GM19099 (cell line): ENCODE results near the gene FMO1.

Experiments used
- POLR2A ChIP-seq: IDR thresholded peaks from 3 replicates; pipeline ENCODE4 v1.6.1; 2011; ENCODE audit warnings: low read depth; ENCODE audit not compliant: insufficient read length; ENCODE audit errors: extremely low read depth

FMO1 gene

GRCh38 chr1:171221665-171222591 is 26.4 kb upstream of the FMO1 start:
- no peak for TF ChIP-seq POLR2A

GRCh38 chr1:171222936-171223335 is 25.4 kb upstream of the FMO1 start:
- no peak for TF ChIP-seq POLR2A

GRCh38 chr1:171226747-171227370 is 21.4 kb upstream of the FMO1 start:
- TF ChIP-seq POLR2A, result no peak

GRCh38 chr1:171231326-171231725 is 17.0 kb upstream of the FMO1 start:
- TF ChIP-seq POLR2A, result no peak

GRCh38 chr1:171233183-171233582 is 15.1 kb upstream of the FMO1 start:
- no peak for TF ChIP-seq POLR2A

GRCh38 chr1:171243878-171244277 is 4.4 kb upstream of the FMO1 start:
- TF ChIP-seq POLR2A, result no peak

- no peak for TF ChIP-seq POLR2A
Measured at GRCh38 chr1:171245458-171246064, 2.7 kb upstream of the FMO1 start.

- no peak for TF ChIP-seq POLR2A
Measured at GRCh38 chr1:171247501-171247900, 793 bp upstream of the FMO1 start.

- TF ChIP-seq POLR2A, result no peak
Measured at GRCh38 chr1:171248841-171249240, 547 bp downstream of the FMO1 start.

- TF ChIP-seq POLR2A, result no peak
Measured at GRCh38 chr1:171250263-171250662, 2.0 kb downstream of the FMO1 start.

- TF ChIP-seq POLR2A, result no peak
Measured at GRCh38 chr1:171251042-171251951, 3.0 kb downstream of the FMO1 start.

GRCh38 chr1:171251952-171252300 is 3.6 kb downstream of the FMO1 start:
- TF ChIP-seq POLR2A, result no peak

GRCh38 chr1:171252482-171252881 is 4.2 kb downstream of the FMO1 start:
- no peak for TF ChIP-seq POLR2A

- no peak for TF ChIP-seq POLR2A
Measured at GRCh38 chr1:171254859-171255258, 6.6 kb downstream of the FMO1 start.

- TF ChIP-seq POLR2A, result no peak
Measured at GRCh38 chr1:171256940-171257606, 8.8 kb downstream of the FMO1 start.

GRCh38 chr1:171257607-171258076 is 9.3 kb downstream of the FMO1 start:
- no peak for TF ChIP-seq POLR2A
